CD4-positive, alpha-beta T cell treated with Interferon alpha-2 for 1 hour (primary cell): ENCODE measurements around the gene IL1RAPL2.
"Not testable (repeated sequence)": the region's sequence is repeated elsewhere in the genome, so short reads cannot be mapped to it uniquely, and the experiment has no call there.

Source experiments
- DNase-seq, 2 donors: peaks; one replicate each; pipeline ENCODE4 v3.0.0-alpha.2; 2020 to 2022

The IL1RAPL2 gene

GRCh38 chrX:104677517-104677916 lies 111.5 kb downstream of the IL1RAPL2 start:
- DNase-seq, result not testable (repeated sequence)

- DNase-seq, result no peak
Observed at GRCh38 chrX:104679175-104679574, 113.2 kb downstream of the IL1RAPL2 start.

GRCh38 chrX:104681214-104681613 lies 115.2 kb downstream of the IL1RAPL2 start:
- DNase-seq, result no peak

- no peak for DNase-seq
Observed at GRCh38 chrX:104684077-104684476, 118.1 kb downstream of the IL1RAPL2 start.

- DNase-seq, result no peak
Observed at GRCh38 chrX:104695593-104695992, 129.6 kb downstream of the IL1RAPL2 start.

GRCh38 chrX:104696667-104697066 lies 130.7 kb downstream of the IL1RAPL2 start:
- DNase-seq, result no peak

GRCh38 chrX:104697294-104697693 lies 131.3 kb downstream of the IL1RAPL2 start:
- no peak for DNase-seq

GRCh38 chrX:104707042-104707441 lies 141.0 kb downstream of the IL1RAPL2 start:
- no peak for DNase-seq

GRCh38 chrX:104707572-104707971 lies 141.6 kb downstream of the IL1RAPL2 start:
- no peak for DNase-seq

GRCh38 chrX:104712515-104712914 lies 146.5 kb downstream of the IL1RAPL2 start:
- no peak for DNase-seq

- no peak for DNase-seq
Observed at GRCh38 chrX:104721854-104722253, 155.9 kb downstream of the IL1RAPL2 start.

- DNase-seq, result no peak
Observed at GRCh38 chrX:104728456-104728855, 162.5 kb downstream of the IL1RAPL2 start.

GRCh38 chrX:104742355-104742754 lies 176.4 kb downstream of the IL1RAPL2 start:
- DNase-seq, result no peak

GRCh38 chrX:104745152-104745551 lies 179.2 kb downstream of the IL1RAPL2 start:
- no peak for DNase-seq

GRCh38 chrX:104749951-104750610 lies 184.1 kb downstream of the IL1RAPL2 start:
- DNase-seq, result no peak

GRCh38 chrX:104762641-104763040 lies 196.6 kb downstream of the IL1RAPL2 start:
- DNase-seq, result no peak

- no peak for DNase-seq
Observed at GRCh38 chrX:104789784-104790183, 223.8 kb downstream of the IL1RAPL2 start.

GRCh38 chrX:104795804-104796203 lies 229.8 kb downstream of the IL1RAPL2 start:
- no peak for DNase-seq

- no peak for DNase-seq
Observed at GRCh38 chrX:104803219-104803618, 237.2 kb downstream of the IL1RAPL2 start.

GRCh38 chrX:104806346-104806745 lies 240.3 kb downstream of the IL1RAPL2 start:
- DNase-seq, result no peak

GRCh38 chrX:104833401-104833800 lies 267.4 kb downstream of the IL1RAPL2 start:
- DNase-seq, result no peak

GRCh38 chrX:104842646-104843045 lies 276.6 kb downstream of the IL1RAPL2 start:
- no peak for DNase-seq

GRCh38 chrX:104852241-104852640 lies 286.2 kb downstream of the IL1RAPL2 start:
- no peak for DNase-seq

- DNase-seq, result no peak
Observed at GRCh38 chrX:104854188-104854587, 288.2 kb downstream of the IL1RAPL2 start.

- DNase-seq, result no peak
Observed at GRCh38 chrX:104854790-104855340, 288.9 kb downstream of the IL1RAPL2 start.
